NCI-H510A treated with DMSO at 0.1 percent for 48 hours (cell line): ENCODE results near the gene OR2H2.

Experiments
- DNase-seq: peaks from one replicate; lab custom pipeline; 2025; lab: John Stamatoyannopoulos, UW

Gene OR2H2

GRCh38 chr6:29584821-29585220 is at the start of gene OR2H2:
Gene OR2H2, plus strand, starts transcription at chr6:29585121. Its CDS starts 2,824 bp downstream, at chr6:29587945.
- DNase-seq: no peak

- DNase-seq: no peak
These were observed 47.1 kb upstream of the OR2H2 start for GRCh38 chr6:29537714-29538403.

GRCh38 chr6:29547573-29547972 is 37.3 kb upstream of the OR2H2 start:
- no peak for DNase-seq

GRCh38 chr6:29552512-29553051 is 32.3 kb upstream of the OR2H2 start:
- DNase-seq: no peak

- no peak for DNase-seq
These were observed 31.5 kb upstream of the OR2H2 start for GRCh38 chr6:29553268-29554057.

GRCh38 chr6:29554764-29555163 is 30.2 kb upstream of the OR2H2 start:
- DNase-seq: no peak

GRCh38 chr6:29557320-29557719 is 27.6 kb upstream of the OR2H2 start:
- DNase-seq: no peak

GRCh38 chr6:29558439-29559079 is 26.4 kb upstream of the OR2H2 start:
- DNase-seq: no peak

- no peak for DNase-seq
These were observed 25.2 kb upstream of the OR2H2 start, which contains the start of gene UBD for GRCh38 chr6:29559524-29560287. Gene UBD, minus strand, starts transcription at chr6:29559732. Its CDS starts 31 bp downstream, at chr6:29559701.

GRCh38 chr6:29561091-29561490 is 23.8 kb upstream of the OR2H2 start:
- no peak for DNase-seq

- no peak for DNase-seq
These were observed 23.2 kb upstream of the OR2H2 start for GRCh38 chr6:29561606-29562181.

GRCh38 chr6:29563435-29563965 is 21.4 kb upstream of the OR2H2 start:
- DNase-seq: no peak

- DNase-seq: no peak
These were observed 20.0 kb upstream of the OR2H2 start for GRCh38 chr6:29564875-29565274.

- no peak for DNase-seq
These were observed 18.1 kb upstream of the OR2H2 start for GRCh38 chr6:29566856-29567255.

GRCh38 chr6:29567541-29567940 is 17.4 kb upstream of the OR2H2 start:
- no peak for DNase-seq

- DNase-seq: no peak
These were observed 16.9 kb upstream of the OR2H2 start for GRCh38 chr6:29567991-29568390.

GRCh38 chr6:29576056-29576455 is 8.9 kb upstream of the OR2H2 start:
- DNase-seq: no peak

- DNase-seq: no peak
These were observed 7.4 kb upstream of the OR2H2 start for GRCh38 chr6:29577544-29577943.

GRCh38 chr6:29589423-29590048 is 4.6 kb downstream of the OR2H2 start:
- peak; percentile 30 for DNase-seq

GRCh38 chr6:29590218-29590808 is 5.4 kb downstream of the OR2H2 start:
- DNase-seq: no peak
